GM12878 (cell line): ENCODE results near the gene ACTL6B. TPM values are rescaled to one million over a fixed set of nuclear protein-coding genes. Genes with fewer than 3 reads are reported as not detected.

Experiments
- ATAC-seq: fragments of 200-7000 bp; cut with Tn5 transposase; 3 replicates; pipeline ENCODE4 v1.9.1; 2020; ENCODE audit warnings: mild to moderate bottlenecking, moderate library complexity
- BruUV-seq: library from RNA; stranded (reverse); fragments of 400-500 nt; replicated peaks from 2 replicates; lab custom pipeline; 2021; lab: Mats Ljungman, UMichigan
- CTCF ChIA-PET: fragments of 300-600 bp; sonication (Branson Sonifier 250); formaldehyde crosslinking; extraction: SDS; loops from one replicate; lab custom pipeline; 2021; ENCODE audit warnings: inconsistent platforms; lab: Yijun Ruan, JAX
- POLR2A ChIA-PET: fragments of 350-600 bp; formaldehyde crosslinking; extraction: SDS; loops from one replicate; lab custom pipeline; 2021; ENCODE audit warnings: inconsistent platforms; lab: Charles Lee
- RAD21 ChIA-PET: fragments of 300-600 bp; sonication (Branson Sonifier 250); formaldehyde crosslinking; loops from one replicate; lab custom pipeline; 2023; ENCODE audit warnings: antibody characterized with exemption; ENCODE audit not compliant: unreplicated experiment; lab: Charles Lee
- SMC1A ChIA-PET: fragments of 300-600 bp; sonication (Branson Sonifier 250); formaldehyde crosslinking; loops from one replicate; lab custom pipeline; 2023; ENCODE audit not compliant: unreplicated experiment, uncharacterized antibody; lab: Charles Lee
- DNase-seq: peaks from one replicate; pipeline ENCODE4 v3.0.0-alpha.2; 2011; ENCODE audit warnings: low read depth, low spot score
- FAIRE-seq: peaks from 3 replicates; lab custom pipeline; 2011; peaks lifted over from hg19 to GRCh38; lab: Jason Lieb, UNC
- H2AFZ ChIP-seq: 2 replicates; pipeline ENCODE4 v1.6.0; 2011; ENCODE audit warnings: low read depth, low read length, control low read depth; ENCODE audit not compliant: control insufficient read depth
- H3K27ac ChIP-seq: 2 replicates; pipeline ENCODE4 v1.5.1; 2011; ENCODE audit warnings: control low read depth; ENCODE audit not compliant: control insufficient read depth, insufficient read depth
- H3K27me3 ChIP-seq, 2 experiments: replicated peaks in 1 of 2; 2 replicates each; pipeline versions ENCODE4 v1.6.0 to v1.6.1; 2011; ENCODE audit warnings: low read length in 1 of 2; ENCODE audit not compliant: control insufficient read depth in 2 of 2, insufficient read depth in 2 of 2
- H3K36me3 ChIP-seq, 2 experiments: 2 replicates each; pipeline ENCODE4 v1.5.1; 2011; ENCODE audit warnings: low read length in 1 of 2; ENCODE audit not compliant: control insufficient read depth in 2 of 2, insufficient read depth in 2 of 2
- H3K4me1 ChIP-seq: 2 replicates; pipeline ENCODE4 v1.6.1; 2011; ENCODE audit warnings: mild to moderate bottlenecking, low read length, moderate library complexity, mixed read lengths; ENCODE audit not compliant: control insufficient read depth, insufficient read depth
- H3K4me2 ChIP-seq: 2 replicates; pipeline ENCODE4 v1.6.0; 2011; ENCODE audit warnings: control low read depth; ENCODE audit not compliant: control insufficient read depth, insufficient read depth
- H3K4me3 ChIP-seq: fragments of 200-600 bp; sonication (generic); 2 replicates; pipeline ENCODE4 v1.5.1; 2016
- H3K79me2 ChIP-seq: 2 replicates; pipeline ENCODE4 v1.6.0; 2011; ENCODE audit warnings: low read length; ENCODE audit not compliant: control insufficient read depth, insufficient read depth
- H3K9ac ChIP-seq: 2 replicates; pipeline ENCODE4 v1.8.0; 2011; ENCODE audit warnings: low read length, control low read depth, mixed read lengths; ENCODE audit not compliant: control insufficient read depth, insufficient read depth
- H3K9me3 ChIP-seq: replicated peaks from 3 replicates; pipeline ENCODE4 v1.5.1; 2011; ENCODE audit warnings: mild to moderate bottlenecking, low read length; ENCODE audit not compliant: control insufficient read depth, insufficient read depth
- H4K20me1 ChIP-seq: 2 replicates; pipeline ENCODE4 v1.6.0; 2011; ENCODE audit not compliant: control insufficient read depth, insufficient read depth
- BCL11A ChIP-seq: IDR thresholded peaks from 2 replicates; pipeline ENCODE4 v1.6.1; 2011; ENCODE audit warnings: low read depth, low read length
- BMI1 ChIP-seq: fragments of 450-650 bp; IDR thresholded peaks from 2 replicates; pipeline ENCODE4 v1.6.1; 2016; ENCODE audit warnings: mild to moderate bottlenecking, moderate library complexity, borderline replicate concordance
- CBFB ChIP-seq: IDR thresholded peaks from 2 replicates; pipeline ENCODE4 v1.6.1; 2016; ENCODE audit warnings: antibody characterized with exemption, low read depth
- EP300 ChIP-seq, 2 experiments: fragments of 150-350 bp in 1 of 2; IDR thresholded peaks; 2 replicates each; pipeline ENCODE4 v1.6.1; 2011 to 2012; ENCODE audit warnings: low read depth in 2 of 2, low read length in 2 of 2, borderline replicate concordance in 1 of 2, improper control_type of control experiment in 1 of 2, inconsistent platforms in 1 of 2; ENCODE audit not compliant: control insufficient read depth in 1 of 2
- FOS ChIP-seq: IDR thresholded peaks from 3 replicates; pipeline ENCODE4 v1.6.1; 2011; ENCODE audit warnings: borderline replicate concordance; ENCODE audit not compliant: insufficient read length; ENCODE audit errors: extremely low read depth
- FOXM1 ChIP-seq: IDR thresholded peaks from 2 replicates; pipeline ENCODE4 v1.6.1; 2012; ENCODE audit warnings: low read depth, mild to moderate bottlenecking, inconsistent platforms, low read length, moderate library complexity
- MEF2B ChIP-seq: fragments of 450-650 bp; IDR thresholded peaks from 2 replicates; pipeline ENCODE4 v1.6.1; 2018; ENCODE audit warnings: mild to moderate bottlenecking, moderate library complexity; ENCODE audit not compliant: partially characterized antibody, poor library complexity, severe bottlenecking
- NBN ChIP-seq: fragments of 450-650 bp; IDR thresholded peaks from 2 replicates; pipeline ENCODE4 v1.6.1; 2016
- NFXL1 ChIP-seq: fragments of 450-650 bp; IDR thresholded peaks from 2 replicates; pipeline ENCODE4 v1.6.1; 2017; ENCODE audit warnings: antibody characterized with exemption, mild to moderate bottlenecking, borderline replicate concordance
- POLR2AphosphoS5 ChIP-seq: IDR thresholded peaks from 2 replicates; pipeline ENCODE4 v1.6.1; 2011; ENCODE audit warnings: mild to moderate bottlenecking, low read length, inconsistent platforms
- RCOR1 ChIP-seq: conservative IDR thresholded peaks from 2 replicates; pipeline ENCODE4 v1.6.1; 2012; ENCODE audit warnings: low read depth, low read length, improper control_type of control experiment
- RFX5 ChIP-seq: IDR thresholded peaks from 2 replicates; pipeline ENCODE4 v1.6.1; 2011; ENCODE audit warnings: low read depth, low read length, improper control_type of control experiment
- SKIL ChIP-seq: fragments of 450-650 bp; IDR thresholded peaks from 2 replicates; pipeline ENCODE4 v1.6.1; 2017; ENCODE audit warnings: mild to moderate bottlenecking, low read depth, inconsistent platforms; ENCODE audit not compliant: poor library complexity, severe bottlenecking
- SMC3 ChIP-seq: IDR thresholded peaks from 2 replicates; pipeline ENCODE4 v1.6.1; 2011; ENCODE audit warnings: low read length, improper control_type of control experiment, borderline replicate concordance
- SPI1 ChIP-seq: IDR thresholded peaks from 2 replicates; pipeline ENCODE4 v1.6.1; 2011; ENCODE audit warnings: low read depth, mild to moderate bottlenecking, low read length, moderate library complexity, borderline replicate concordance; ENCODE audit not compliant: insufficient read depth
- SUPT20H ChIP-seq: IDR thresholded peaks from 2 replicates; pipeline ENCODE4 v1.6.1; 2011; ENCODE audit warnings: low read depth, mild to moderate bottlenecking, low read length, moderate library complexity, borderline replicate concordance; ENCODE audit not compliant: control insufficient read depth
- TCF3 ChIP-seq: IDR thresholded peaks from 2 replicates; pipeline ENCODE4 v1.6.1; 2012; ENCODE audit warnings: low read depth, mild to moderate bottlenecking, low read length, borderline replicate concordance; ENCODE audit not compliant: insufficient read depth
- YY1 ChIP-seq: IDR thresholded peaks from 2 replicates; pipeline ENCODE4 v1.6.1; 2011; ENCODE audit warnings: low read depth, mild to moderate bottlenecking, low read length
- ZBED1 ChIP-seq: IDR thresholded peaks from 2 replicates; pipeline ENCODE4 v1.6.1; 2016; ENCODE audit warnings: borderline replicate concordance
- ZNF274 ChIP-seq: IDR thresholded peaks from one replicate; pipeline ENCODE4 v1.8.0; 2011; ENCODE audit not compliant: insufficient read length, insufficient read depth
- WGBS: methylation state at CpG from one replicate; pipeline ENCODE4 v1.1.6; 2016; ENCODE audit warnings: low lambda C conversion rate; ENCODE audit not compliant: insufficient replicate concordance, insufficient coverage; ENCODE audit errors: missing lambda C conversion rate; 5-methylcytosine and 5-hydroxymethylcytosine counted together
- in situ Hi-C: fragments of 300-500 bp; cut with MboI; formaldehyde crosslinking; loops from 9 replicates; pipeline ENCODE4 v1.14.3; 2018; ENCODE audit warnings: mixed read lengths
- intact Hi-C: fragments of 100-400 bp; cut with micrococcal nuclease; formaldehyde crosslinking; loops from one replicate; pipeline ENCODE4 v1.14.2; 2022; ENCODE audit not compliant: unreplicated experiment
- polyA plus RNA-seq, 11 experiments: library from polyadenylated mRNA; depleted of rRNA in 4 of 11; unstranded in 6 of 11; stranded (reverse) in 5 of 11; fragments of >200 nt; fragmentation: Nextera tagmentation in 4 of 11; fragmentation: Illumina TruSeq in 1 of 11; extraction: Ambion mirVana in 4 of 11; extraction: Trizol in 1 of 11; gene quantifications; 1 replicate in 1 of 11; 2 replicates in 10 of 11; pipeline versions ENCODE4 v1.2.1 to v1.2.3, GENCODE V29; 2011 to 2016; ENCODE audit warnings: inconsistent platforms in 2 of 11, missing spikeins in 2 of 11, low read depth in 1 of 11
- total RNA-seq, 4 experiments: library from RNA; depleted of rRNA in 3 of 4; stranded (reverse); fragments of >200 nt in 3 of 4; fragmentation: Illumina TruSeq in 1 of 4; extraction: Trizol in 1 of 4; gene quantifications; 2 replicates each; pipeline versions ENCODE4 v1.2.1 to v1.2.3, GENCODE V29; 2013 to 2021

ACTL6B gene
- total and polyA plus RNA-seq, 10 of the 15 experiments (the other 5 are each of a cell fraction or from before 2014, with no cell fraction given) = not detected

DNA sequence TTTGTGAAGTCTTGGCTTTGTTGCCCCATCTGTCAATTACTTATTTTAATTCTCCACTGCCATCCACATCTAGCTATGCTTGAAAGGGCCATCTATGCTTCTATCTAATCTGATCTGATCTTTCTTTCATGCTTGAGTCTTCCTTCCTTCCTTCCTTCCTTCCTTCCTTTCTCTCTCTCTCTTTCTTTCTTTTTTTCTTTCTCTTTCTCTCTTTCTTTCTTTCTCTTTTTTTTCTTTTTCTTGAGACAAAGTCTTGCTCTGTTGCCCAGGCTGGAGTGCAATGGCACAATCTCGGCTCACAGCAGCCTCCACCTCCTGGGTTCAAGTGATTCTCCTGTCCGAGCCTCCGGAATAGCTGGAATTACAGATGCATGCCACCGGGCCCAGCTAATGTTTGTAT lies 26.2 kb downstream of the ACTL6B start:
- TF ChIP-seq SUPT20H (no peak), ZNF274 (no peak), BMI1 (no peak), YY1 (no peak), NBN (no peak), SKIL (no peak), MEF2B (no peak), CBFB (no peak), NFXL1 (no peak), POLR2AphosphoS5 (no peak), EP300 (IDR thresholded peaks at IDR 0.05; ENCODE audit: borderline replicate concordance in 1 of 2, control insufficient read depth in 1 of 2, low read depth in 2 of 2, low read length in 2 of 2) (no peak), TCF3 (no peak), ZBED1 (no peak), BCL11A (no peak), RCOR1 (no peak), SPI1 (no peak), FOXM1 (no peak), FOS (no peak), SMC3 (no peak), RFX5 (no peak)

More for the DNA sequence above, 26.2 kb downstream of the ACTL6B start:
- intact Hi-C loops = loop anchor here (5.0 kb wide), 2 partner anchors 62 to 77 kb away; partner anchors contain the start of genes GIGYF1 and POP7
- Histone ChIP-seq H3K4me1 (peaks cover 14% of the 10 kb centered on the region), H3K9ac (no peak overlapping the region), H3K79me2 (no peaks in the 10 kb centered on the region), H3K4me2 (no peak overlapping the region), H4K20me1 (no peaks in the 10 kb centered on the region), H3K9me3 (no peaks in the 10 kb centered on the region), H3K36me3 (no peaks in the 10 kb centered on the region), H3K27me3 (no peaks in the 10 kb centered on the region; a peak in 2 of 4 replicates), H3K27ac (no peak overlapping the region), H2AFZ (no peak overlapping the region), H3K4me3 (no peak overlapping the region)
- FAIRE-seq (no peak), DNase-seq (no peak), ATAC-seq (no peak)
- SMC1A ChIA-PET = no interaction called here
- RAD21 ChIA-PET = interaction anchor here (0.8 kb wide), 1 partner anchor 18 kb away, joined by 3 read pairs; the partner anchor contains the start of gene MOSPD3
- 84% methylated on average over 4 of the region's 4 CpGs for WGBS
- POLR2A ChIA-PET = no interaction called here
- no TSS peak for BruUV-seq
- CTCF ChIA-PET = interaction anchor here (0.8 to 2.6 kb wide), 6 partner anchors 9 to 76 kb away, joined by 3 to 11 read pairs (median 4); partner anchors contain the start of gene POP7
- in situ Hi-C loops = no loop called here
